H1 (cell line): ENCODE data around the gene CWC27. TPM values are rescaled to one million over a fixed set of nuclear protein-coding genes. Genes with fewer than 3 reads are reported as not detected.

ENCODE experiments used
- CTCF ChIA-PET: fragments of 300-600 bp; sonication (Branson Sonifier 250); formaldehyde crosslinking; loops from one replicate; lab custom pipeline; 2021; ENCODE audit not compliant: partially characterized antibody; lab: Charles Lee
- POLR2A ChIA-PET: fragments of 300-600 bp; sonication (Branson Sonifier 250); formaldehyde crosslinking; loops from one replicate; lab custom pipeline; 2021; ENCODE audit warnings: inconsistent platforms; ENCODE audit not compliant: partially characterized antibody; lab: Charles Lee
- DNase-seq, 2 experiments: peaks; one replicate each; pipeline versions ENCODE4 v3.0.0 to v3.0.0-alpha.2; 2010 to 2022; ENCODE audit warnings: low spot score in 2 of 2, low read depth in 1 of 2, mixed read lengths in 1 of 2
- FAIRE-seq: peaks from 2 replicates; lab custom pipeline; 2011; peaks lifted over from hg19 to GRCh38; lab: Jason Lieb, UNC
- H2AFZ ChIP-seq: 2 replicates; pipeline ENCODE4 v1.8.1; 2012; ENCODE audit warnings: low read length, inconsistent platforms
- H2AK5ac ChIP-seq: 2 replicates; pipeline ENCODE4 v1.6.1; 2013; ENCODE audit warnings: low read depth, low read length
- H2BK120ac ChIP-seq: replicated peaks from 2 replicates; pipeline ENCODE3; 2013; ENCODE audit warnings: low read depth, low read length, inconsistent platforms
- H2BK12ac ChIP-seq: 2 replicates; pipeline ENCODE4 v1.6.1; 2013; ENCODE audit warnings: low read depth, low read length
- H2BK15ac ChIP-seq: 2 replicates; pipeline ENCODE4 v1.6.1; 2013; ENCODE audit warnings: low read length
- H2BK20ac ChIP-seq: 2 replicates; pipeline ENCODE4 v1.6.1; 2013; ENCODE audit warnings: low read length
- H2BK5ac ChIP-seq: 2 replicates; pipeline ENCODE4 v1.6.1; 2013; ENCODE audit warnings: low read depth, low read length
- H3K14ac ChIP-seq: 2 replicates; pipeline ENCODE4 v1.6.1; 2013; ENCODE audit warnings: inconsistent platforms; ENCODE audit not compliant: insufficient read length
- H3K18ac ChIP-seq: 2 replicates; pipeline ENCODE4 v1.6.1; 2013; ENCODE audit warnings: low read length; ENCODE audit errors: extremely low read depth
- H3K23ac ChIP-seq: 2 replicates; pipeline ENCODE4 v1.6.1; 2013; ENCODE audit warnings: inconsistent platforms; ENCODE audit not compliant: insufficient read length
- H3K23me2 ChIP-seq: 2 replicates; pipeline ENCODE4 v1.6.1; 2013; ENCODE audit warnings: low read depth, low read length
- H3K27ac ChIP-seq: 2 replicates; pipeline ENCODE4 v1.6.1; 2011; ENCODE audit warnings: low read depth, low read length, inconsistent platforms
- H3K27me3 ChIP-seq, 4 experiments: replicated peaks in 1 of 4; 1 replicate in 1 of 4; 2 replicates in 3 of 4; pipeline versions ENCODE4 v1.6.1 to v1.8.1; 2011 to 2013; ENCODE audit warnings: low read length in 3 of 4, mild to moderate bottlenecking in 3 of 4, inconsistent platforms in 2 of 4, mixed read lengths in 2 of 4, moderate library complexity in 1 of 4; ENCODE audit not compliant: control insufficient read depth in 3 of 4, insufficient read depth in 3 of 4; ENCODE audit errors: extremely low read depth in 1 of 4
- H3K36me3 ChIP-seq, 4 experiments: 2 replicates each; pipeline versions ENCODE4 v1.6.1 to v1.8.1; 2011 to 2013; ENCODE audit warnings: mild to moderate bottlenecking in 4 of 4, low read length in 3 of 4, moderate library complexity in 2 of 4, control low read depth in 1 of 4, inconsistent platforms in 1 of 4; ENCODE audit not compliant: insufficient read depth in 4 of 4, control insufficient read depth in 2 of 4
- H3K4ac ChIP-seq: replicated peaks from 2 replicates; pipeline ENCODE3; 2013; ENCODE audit warnings: low read length, low read depth, mixed read lengths, inconsistent platforms; ENCODE audit not compliant: insufficient read length
- H3K4me1 ChIP-seq, 4 experiments: replicated peaks in 1 of 4; 1 replicate in 1 of 4; 2 replicates in 3 of 4; pipeline versions ENCODE4 v1.6.1 to v1.8.1; 2011 to 2013; ENCODE audit warnings: low read length in 3 of 4, inconsistent platforms in 2 of 4, mixed read lengths in 1 of 4; ENCODE audit not compliant: insufficient read depth in 4 of 4, control insufficient read depth in 3 of 4
- H3K4me2 ChIP-seq, 2 experiments: 2 replicates each; pipeline versions ENCODE4 v1.6.1 to v1.8.1; 2011 to 2013; ENCODE audit warnings: low read depth in 2 of 2, low read length in 2 of 2, control low read depth in 1 of 2, inconsistent platforms in 1 of 2, mild to moderate bottlenecking in 1 of 2; ENCODE audit not compliant: insufficient read depth in 1 of 2
- H3K4me3 ChIP-seq, 4 experiments: fragments of 200-600, 300-600 bp in 1 of 4; sonication (generic), shearing (Covaris generic), sonication (Bioruptor Twin) in 1 of 4; 2 replicates each; pipeline versions ENCODE4 v1.5.1 to v1.8.1; 2011 to 2016; ENCODE audit warnings: low read length in 4 of 4, low read depth in 3 of 4, control low read depth in 2 of 4, inconsistent platforms in 2 of 4, mild to moderate bottlenecking in 2 of 4, mixed read lengths in 1 of 4, moderate library complexity in 1 of 4; ENCODE audit not compliant: insufficient read depth in 2 of 4; ENCODE audit errors: extremely low read depth in 1 of 4
- H3K56ac ChIP-seq: replicated peaks from 2 replicates; pipeline ENCODE3; 2013; ENCODE audit warnings: low read depth, mild to moderate bottlenecking, mixed read lengths, low read length, inconsistent platforms; ENCODE audit not compliant: insufficient read length
- H3K79me1 ChIP-seq: 2 replicates; pipeline ENCODE4 v1.6.1; 2013; ENCODE audit warnings: low read depth, low read length, control low read depth
- H3K79me2 ChIP-seq, 2 experiments: 2 replicates each; pipeline versions ENCODE4 v1.6.1 to v1.8.1; 2012 to 2013; ENCODE audit warnings: low read length in 2 of 2, mild to moderate bottlenecking in 2 of 2, inconsistent platforms in 1 of 2; ENCODE audit not compliant: insufficient read depth in 2 of 2, control insufficient read depth in 1 of 2
- H3K9ac ChIP-seq, 4 experiments: replicated peaks in 1 of 4; 1 replicate in 1 of 4; 2 replicates in 3 of 4; pipeline versions ENCODE4 v1.6.1 to v1.8.1; 2011 to 2013; ENCODE audit warnings: low read depth in 3 of 4, low read length in 3 of 4, control low read depth in 2 of 4, mild to moderate bottlenecking in 2 of 4, moderate library complexity in 2 of 4, inconsistent platforms in 1 of 4; ENCODE audit errors: extremely low read depth in 1 of 4
- H3K9me3 ChIP-seq, 2 experiments: 2 replicates each; pipeline versions ENCODE4 v1.6.1 to v1.8.1; 2012 to 2013; ENCODE audit warnings: mild to moderate bottlenecking in 2 of 2, moderate library complexity in 2 of 2, control low read depth in 1 of 2, inconsistent platforms in 1 of 2, low read depth in 1 of 2, low read length in 1 of 2, mixed read lengths in 1 of 2; ENCODE audit not compliant: insufficient read depth in 2 of 2
- H4K20me1 ChIP-seq, 2 experiments: replicated peaks in 1 of 2; 2 replicates each; pipeline versions ENCODE3 to v1.8.1; 2011 to 2013; ENCODE audit warnings: inconsistent platforms in 2 of 2, low read length in 2 of 2, mild to moderate bottlenecking in 1 of 2; ENCODE audit not compliant: insufficient read depth in 2 of 2, control insufficient read depth in 1 of 2
- H4K5ac ChIP-seq: 2 replicates; pipeline ENCODE4 v1.6.1; 2013; ENCODE audit warnings: low read length, low read depth, mixed read lengths, inconsistent platforms; ENCODE audit not compliant: insufficient read length
- H4K8ac ChIP-seq: 2 replicates; pipeline ENCODE4 v1.8.0; 2013; ENCODE audit warnings: mild to moderate bottlenecking, moderate library complexity, low read length, inconsistent platforms; ENCODE audit not compliant: insufficient read depth; ENCODE audit errors: extremely low read depth
- H4K91ac ChIP-seq: replicated peaks from 2 replicates; pipeline ENCODE3; 2013; ENCODE audit warnings: low read length, mixed read lengths, inconsistent platforms; ENCODE audit not compliant: insufficient read length
- BACH1 ChIP-seq: IDR thresholded peaks from 2 replicates; pipeline ENCODE4 v1.6.1; 2012; ENCODE audit warnings: low read length, improper control_type of control experiment
- WGBS, 2 experiments: shearing (Covaris generic) in 1 of 2; methylation state at CpG; one replicate each; pipeline versions ENCODE4 v1.1.6 to v1.1.7; 2013 to 2015; ENCODE audit warnings: low lambda C conversion rate in 2 of 2, mixed read lengths in 2 of 2, inconsistent platforms in 1 of 2, low coverage in 1 of 2, missing lambda C conversion rate in 1 of 2; ENCODE audit not compliant: insufficient replicate concordance in 2 of 2, insufficient coverage in 1 of 2, insufficient read length in 1 of 2; ENCODE audit errors: extremely low coverage in 1 of 2, missing lambda C conversion rate in 1 of 2; 5-methylcytosine and 5-hydroxymethylcytosine counted together
- polyA plus RNA-seq, 7 experiments: library from polyadenylated mRNA; depleted of rRNA in 3 of 7; stranded (reverse) in 5 of 7; unstranded in 2 of 7; fragments of >200 nt in 5 of 7; fragments of 200-250 nt in 2 of 7; gene quantifications; 1 replicate in 5 of 7; 2 replicates in 1 of 7; 4 replicates in 1 of 7; pipeline versions ENCODE4 v1.2.1 to v1.2.3, GENCODE V29; 2011 to 2013; ENCODE audit warnings: missing spikeins in 2 of 7, mixed read lengths in 2 of 7
- total RNA-seq: library from RNA; stranded (reverse); fragmentation: NEBNext Ultra II Directional; extraction: Animal tissue kit (Norgen Biotek cat#: 25700); gene quantifications from 2 replicates; pipeline ENCODE4 v1.2.1, GENCODE V29; 2021

The CWC27 gene
- total and polyA plus RNA-seq, 2 of the 8 experiments (the other 6 are each of a cell fraction or from before 2014, with no cell fraction given), result 24.9 to 43.4 TPM

GRCh38 chr5:64839936-64840335 lies 71.2 kb downstream of the CWC27 start:
- Histone ChIP-seq H4K8ac (no peak overlapping the region), H2BK5ac (no peak overlapping the region), H3K4me1 (no peaks in the 10 kb centered on the region; a peak in 1 of 7 replicates), H4K91ac (no peak overlapping the region), H3K23ac (no peak overlapping the region), H2AFZ (no peak overlapping the region), H3K9ac (no peak overlapping the region), H4K5ac (no peak overlapping the region), H2BK120ac (no peak overlapping the region), H4K20me1 (no peaks in the 10 kb centered on the region), H3K27ac (no peak overlapping the region), H3K9me3 (0 out of 4 replicates have a peak, but pooled peaks cover 0 to 2% of the 10 kb centered on the region in 2 experiments), H2BK12ac (no peak overlapping the region), H2AK5ac (no peak overlapping the region), H3K4ac (no peak overlapping the region), H3K4me2 (no peak overlapping the region), H2BK20ac (no peak overlapping the region), H3K18ac (no peak overlapping the region), H3K36me3 (peaks cover 0 to 6% (median 1%) of the 10 kb centered on the region in 4 experiments; a peak in 2 of 8 replicates), H3K27me3 (no peaks in the 10 kb centered on the region), H3K79me2 (no peaks in the 10 kb centered on the region), H3K14ac (no peak overlapping the region), H3K4me3 (no peak overlapping the region), H2BK15ac (no peak overlapping the region), H3K56ac (no peak overlapping the region), H3K79me1 (no peaks in the 10 kb centered on the region), H3K23me2 (no peaks in the 10 kb centered on the region)
- POLR2A ChIA-PET, result no interaction called here
- DNase-seq, result no peak
- CTCF ChIA-PET, result interaction anchor here (1.1 kb wide), 1 partner anchor 274 kb away, joined by 3 read pairs; no protein-coding TSS in a partner anchor
- no peak for FAIRE-seq
- 100% methylated on average over 1 of the region's 1 CpG; no CpG with 5 or more reads in 1 of the 2 experiments for WGBS, 2 experiments
- TF ChIP-seq BACH1, result no peak
